K562 (cell line): Measurements from ENCODE around the gene ODF4. TPM values are rescaled to one million over a fixed set of nuclear protein-coding genes. Genes with fewer than 3 reads are reported as not detected.

Experiments used
- ADNP ChIP-seq: fragments of 200-800 bp; sonication (Bioruptor generic); IDR thresholded peaks from 2 replicates; pipeline ENCODE4 v1.6.1; 2016; ENCODE audit warnings: missing genetic modification characterization, missing compliant biosample characterization
- BRD9 ChIP-seq: fragments of 450-650 bp; IDR thresholded peaks from 2 replicates; pipeline ENCODE4 v1.6.1; 2018; ENCODE audit warnings: low read depth; ENCODE audit not compliant: partially characterized antibody
- CBFA2T3 ChIP-seq: fragments of 450-650 bp; IDR thresholded peaks from 2 replicates; pipeline ENCODE4 v1.6.1; 2017
- DMBX1 ChIP-seq: fragments of 250-450 bp; sonication (Bioruptor Pico); IDR thresholded peaks from 2 replicates; pipeline ENCODE4 v1.8.0; 2022; ENCODE audit warnings: inconsistent platforms, mild to moderate bottlenecking, moderate library complexity, borderline replicate concordance
- EP400 ChIP-seq: fragments of 450-650 bp; IDR thresholded peaks from 2 replicates; pipeline ENCODE4 v1.6.1; 2017; ENCODE audit warnings: antibody characterized with exemption, mild to moderate bottlenecking, moderate library complexity
- FOXP1 ChIP-seq: sonication (generic); formaldehyde crosslinking; IDR thresholded peaks from 2 replicates; pipeline ENCODE4 v1.8.0; 2022; ENCODE audit warnings: mild to moderate bottlenecking, missing genetic modification reagents
- GTF2E2 ChIP-seq: fragments of 200-800 bp; sonication (Bioruptor generic); IDR thresholded peaks from 2 replicates; pipeline ENCODE4 v1.6.1; 2016; ENCODE audit warnings: missing genetic modification characterization, missing compliant biosample characterization
- MAFK ChIP-seq: IDR thresholded peaks from 2 replicates; pipeline ENCODE4 v1.6.1; 2011; ENCODE audit warnings: low read length, improper control_type of control experiment
- NFIC ChIP-seq: fragments of 450-650 bp; IDR thresholded peaks from 2 replicates; pipeline ENCODE4 v1.6.1; 2017; ENCODE audit warnings: mild to moderate bottlenecking, inconsistent platforms
- POLR2A ChIP-seq: fragments of 450-650 bp; conservative IDR thresholded peaks from 2 replicates; pipeline ENCODE4 v1.6.1; 2016
- POLR2H ChIP-seq: IDR thresholded peaks from 2 replicates; pipeline ENCODE4 v1.6.1; 2016; ENCODE audit warnings: missing genetic modification characterization, low read depth, mild to moderate bottlenecking, control low read depth, missing compliant biosample characterization, moderate library complexity
- SREBF1 ChIP-seq: fragments of 150-350 bp; IDR thresholded peaks from 2 replicates; pipeline ENCODE4 v1.6.1; 2014; ENCODE audit warnings: antibody characterized with exemption, low read depth, low read length, borderline replicate concordance
- STAG1 ChIP-seq: sonication (generic); formaldehyde crosslinking; IDR thresholded peaks from 2 replicates; pipeline ENCODE4 v1.5.0; 2020; ENCODE audit warnings: missing genetic modification reagents, borderline replicate concordance
- TAF9B ChIP-seq: fragments of 450-650 bp; IDR thresholded peaks from 2 replicates; pipeline ENCODE4 v1.6.1; 2018; ENCODE audit warnings: mild to moderate bottlenecking; ENCODE audit not compliant: partially characterized antibody
- ZFPM2 ChIP-seq: fragments of 250-450 bp; sonication (Bioruptor Pico); IDR thresholded peaks from 2 replicates; pipeline ENCODE4 v1.5.1; 2022; ENCODE audit warnings: mild to moderate bottlenecking
- ZNF23 ChIP-seq: fragments of 250-450 bp; sonication (Bioruptor Pico); IDR thresholded peaks from 2 replicates; pipeline ENCODE4 v1.4.0; 2020; ENCODE audit warnings: mild to moderate bottlenecking
- ZNF699 ChIP-seq: fragments of 250-450 bp; sonication (Bioruptor Pico); IDR thresholded peaks from 2 replicates; pipeline ENCODE4 v1.8.0; 2021; ENCODE audit warnings: mild to moderate bottlenecking, moderate library complexity; ENCODE audit not compliant: insufficient replicate concordance
- polyA plus RNA-seq, 8 experiments: library from polyadenylated mRNA; depleted of rRNA in 4 of 8; stranded (reverse) in 5 of 8; unstranded in 3 of 8; fragments of >200 nt; fragmentation: Nextera tagmentation in 2 of 8; fragmentation: Illumina TruSeq in 1 of 8; extraction: Ambion mirVana in 2 of 8; extraction: Trizol in 1 of 8; gene quantifications; 2 replicates each; pipeline versions ENCODE4 v1.2.1 to v1.2.3, GENCODE V29; 2011 to 2014; ENCODE audit warnings: inconsistent platforms in 1 of 8, missing spikeins in 1 of 8
- total RNA-seq, 7 experiments: library from RNA; depleted of rRNA in 6 of 7; stranded (reverse); fragments of >200 nt in 6 of 7; fragmentation: Illumina TruSeq in 2 of 7; extraction: Trizol in 2 of 7; gene quantifications; 2 replicates each; pipeline versions ENCODE4 v1.2.1 to v1.2.3, GENCODE V29; 2011 to 2021; ENCODE audit warnings: low replicate concordance in 1 of 7
- TF ChIP-seq, protein P1 (sequence below): IDR thresholded peaks from 3 replicates; pipeline ENCODE4 v1.6.1; 2011; ENCODE audit warnings: borderline replicate concordance, mild to moderate bottlenecking; ENCODE audit not compliant: insufficient read length, insufficient read depth
- TF ChIP-seq, protein P2 (sequence below), 2 experiments: fragments of 450-650 bp in 1 of 2; sonication (generic) in 1 of 2; formaldehyde crosslinking; conservative IDR thresholded peaks; 2 replicates each; pipeline versions ENCODE4 v1.4.0 to v1.8.1; 2020 to 2022; ENCODE audit warnings: mild to moderate bottlenecking in 1 of 2, missing genetic modification reagents in 1 of 2
- TF ChIP-seq, protein P3 (sequence below): sonication (generic); formaldehyde crosslinking; IDR thresholded peaks from 2 replicates; pipeline ENCODE4 v1.9.0; 2022; ENCODE audit warnings: mild to moderate bottlenecking, missing genetic modification reagents
- TF ChIP-seq, protein P4 (sequence below): fragments of 450-650 bp; IDR thresholded peaks from 2 replicates; pipeline ENCODE4 v1.6.1; 2016; ENCODE audit warnings: borderline replicate concordance
- TF ChIP-seq, protein P5 (sequence below): sonication (generic); formaldehyde crosslinking; IDR thresholded peaks from 2 replicates; pipeline ENCODE4 v1.8.1; 2023; ENCODE audit warnings: missing genetic modification reagents, mild to moderate bottlenecking, borderline replicate concordance

ODF4 gene
- total and polyA plus RNA-seq, 9 of the 15 experiments (the other 6 are each of a cell fraction or from before 2014, with no cell fraction given): not detected

DNA sequence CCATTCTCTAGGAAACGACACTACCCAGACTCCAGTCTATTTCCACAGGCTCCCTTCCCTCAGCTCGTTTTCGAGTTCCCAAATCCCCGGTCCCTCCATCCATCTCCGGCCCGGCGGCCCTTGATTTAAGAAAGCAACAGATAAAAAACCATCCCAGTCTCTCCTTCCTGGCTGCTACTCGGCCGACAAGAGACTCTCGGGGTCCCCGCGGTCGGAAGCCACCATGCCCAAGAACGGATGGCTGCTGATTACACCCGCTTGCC lies 43.2 kb downstream of the ODF4 start (continued):
- TF ChIP-seq, protein P1, sequence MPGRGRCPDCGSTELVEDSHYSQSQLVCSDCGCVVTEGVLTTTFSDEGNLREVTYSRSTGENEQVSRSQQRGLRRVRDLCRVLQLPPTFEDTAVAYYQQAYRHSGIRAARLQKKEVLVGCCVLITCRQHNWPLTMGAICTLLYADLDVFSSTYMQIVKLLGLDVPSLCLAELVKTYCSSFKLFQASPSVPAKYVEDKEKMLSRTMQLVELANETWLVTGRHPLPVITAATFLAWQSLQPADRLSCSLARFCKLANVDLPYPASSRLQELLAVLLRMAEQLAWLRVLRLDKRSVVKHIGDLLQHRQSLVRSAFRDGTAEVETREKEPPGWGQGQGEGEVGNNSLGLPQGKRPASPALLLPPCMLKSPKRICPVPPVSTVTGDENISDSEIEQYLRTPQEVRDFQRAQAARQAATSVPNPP: no peak
- peak; percentile 95 for TF ChIP-seq TAF9B
- no peak for TF ChIP-seq ZNF23 (CRISPR knock-in tag)
- 0 out of 2 replicates have a peak, but pooled peaks have one; percentile 27 for TF ChIP-seq NFIC
- no peak; the same call in 1 of the 2 replicates for TF ChIP-seq POLR2H (tag)
- TF ChIP-seq ZFPM2 (CRISPR knock-in tag): no peak
- TF ChIP-seq, protein P2, sequence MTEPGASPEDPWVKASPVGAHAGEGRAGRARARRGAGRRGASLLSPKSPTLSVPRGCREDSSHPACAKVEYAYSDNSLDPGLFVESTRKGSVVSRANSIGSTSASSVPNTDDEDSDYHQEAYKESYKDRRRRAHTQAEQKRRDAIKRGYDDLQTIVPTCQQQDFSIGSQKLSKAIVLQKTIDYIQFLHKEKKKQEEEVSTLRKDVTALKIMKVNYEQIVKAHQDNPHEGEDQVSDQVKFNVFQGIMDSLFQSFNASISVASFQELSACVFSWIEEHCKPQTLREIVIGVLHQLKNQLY (CRISPR knock-in tag; conservative IDR thresholded peaks at IDR 0.05): no peak
- no peak for TF ChIP-seq SREBF1
- peak; percentile 97; the same call in 1 of the 2 replicates for TF ChIP-seq POLR2A
- TF ChIP-seq GTF2E2 (tag): no peak; the same call in 1 of the 2 replicates
- TF ChIP-seq, protein P3, sequence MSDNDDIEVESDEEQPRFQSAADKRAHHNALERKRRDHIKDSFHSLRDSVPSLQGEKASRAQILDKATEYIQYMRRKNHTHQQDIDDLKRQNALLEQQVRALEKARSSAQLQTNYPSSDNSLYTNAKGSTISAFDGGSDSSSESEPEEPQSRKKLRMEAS (CRISPR knock-in tag): 0 out of 2 replicates have a peak, but pooled peaks have one; percentile 30
- no peak for TF ChIP-seq CBFA2T3
- peak; percentile 82 for TF ChIP-seq BRD9
- TF ChIP-seq, protein P4, sequence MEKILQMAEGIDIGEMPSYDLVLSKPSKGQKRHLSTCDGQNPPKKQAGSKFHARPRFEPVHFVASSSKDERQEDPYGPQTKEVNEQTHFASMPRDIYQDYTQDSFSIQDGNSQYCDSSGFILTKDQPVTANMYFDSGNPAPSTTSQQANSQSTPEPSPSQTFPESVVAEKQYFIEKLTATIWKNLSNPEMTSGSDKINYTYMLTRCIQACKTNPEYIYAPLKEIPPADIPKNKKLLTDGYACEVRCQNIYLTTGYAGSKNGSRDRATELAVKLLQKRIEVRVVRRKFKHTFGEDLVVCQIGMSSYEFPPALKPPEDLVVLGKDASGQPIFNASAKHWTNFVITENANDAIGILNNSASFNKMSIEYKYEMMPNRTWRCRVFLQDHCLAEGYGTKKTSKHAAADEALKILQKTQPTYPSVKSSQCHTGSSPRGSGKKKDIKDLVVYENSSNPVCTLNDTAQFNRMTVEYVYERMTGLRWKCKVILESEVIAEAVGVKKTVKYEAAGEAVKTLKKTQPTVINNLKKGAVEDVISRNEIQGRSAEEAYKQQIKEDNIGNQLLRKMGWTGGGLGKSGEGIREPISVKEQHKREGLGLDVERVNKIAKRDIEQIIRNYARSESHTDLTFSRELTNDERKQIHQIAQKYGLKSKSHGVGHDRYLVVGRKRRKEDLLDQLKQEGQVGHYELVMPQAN: peak; percentile 89; the same call in 1 of the 2 replicates
- TF ChIP-seq DMBX1 (CRISPR knock-in tag): no peak
- no peak for TF ChIP-seq ADNP (tag)
- no peak for TF ChIP-seq ZNF699 (CRISPR knock-in tag)
- TF ChIP-seq EP400: peak; percentile 95
- TF ChIP-seq MAFK: no peak
- TF ChIP-seq, protein P5, sequence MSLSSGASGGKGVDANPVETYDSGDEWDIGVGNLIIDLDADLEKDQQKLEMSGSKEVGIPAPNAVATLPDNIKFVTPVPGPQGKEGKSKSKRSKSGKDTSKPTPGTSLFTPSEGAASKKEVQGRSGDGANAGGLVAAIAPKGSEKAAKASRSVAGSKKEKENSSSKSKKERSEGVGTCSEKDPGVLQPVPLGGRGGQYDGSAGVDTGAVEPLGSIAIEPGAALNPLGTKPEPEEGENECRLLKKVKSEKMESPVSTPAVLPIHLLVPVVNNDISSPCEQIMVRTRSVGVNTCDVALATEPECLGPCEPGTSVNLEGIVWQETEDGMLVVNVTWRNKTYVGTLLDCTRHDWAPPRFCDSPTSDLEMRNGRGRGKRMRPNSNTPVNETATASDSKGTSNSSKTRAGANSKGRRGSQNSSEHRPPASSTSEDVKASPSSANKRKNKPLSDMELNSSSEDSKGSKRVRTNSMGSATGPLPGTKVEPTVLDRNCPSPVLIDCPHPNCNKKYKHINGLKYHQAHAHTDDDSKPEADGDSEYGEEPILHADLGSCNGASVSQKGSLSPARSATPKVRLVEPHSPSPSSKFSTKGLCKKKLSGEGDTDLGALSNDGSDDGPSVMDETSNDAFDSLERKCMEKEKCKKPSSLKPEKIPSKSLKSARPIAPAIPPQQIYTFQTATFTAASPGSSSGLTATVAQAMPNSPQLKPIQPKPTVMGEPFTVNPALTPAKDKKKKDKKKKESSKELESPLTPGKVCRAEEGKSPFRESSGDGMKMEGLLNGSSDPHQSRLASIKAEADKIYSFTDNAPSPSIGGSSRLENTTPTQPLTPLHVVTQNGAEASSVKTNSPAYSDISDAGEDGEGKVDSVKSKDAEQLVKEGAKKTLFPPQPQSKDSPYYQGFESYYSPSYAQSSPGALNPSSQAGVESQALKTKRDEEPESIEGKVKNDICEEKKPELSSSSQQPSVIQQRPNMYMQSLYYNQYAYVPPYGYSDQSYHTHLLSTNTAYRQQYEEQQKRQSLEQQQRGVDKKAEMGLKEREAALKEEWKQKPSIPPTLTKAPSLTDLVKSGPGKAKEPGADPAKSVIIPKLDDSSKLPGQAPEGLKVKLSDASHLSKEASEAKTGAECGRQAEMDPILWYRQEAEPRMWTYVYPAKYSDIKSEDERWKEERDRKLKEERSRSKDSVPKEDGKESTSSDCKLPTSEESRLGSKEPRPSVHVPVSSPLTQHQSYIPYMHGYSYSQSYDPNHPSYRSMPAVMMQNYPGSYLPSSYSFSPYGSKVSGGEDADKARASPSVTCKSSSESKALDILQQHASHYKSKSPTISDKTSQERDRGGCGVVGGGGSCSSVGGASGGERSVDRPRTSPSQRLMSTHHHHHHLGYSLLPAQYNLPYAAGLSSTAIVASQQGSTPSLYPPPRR: no peak
- TF ChIP-seq FOXP1 (CRISPR knock-in tag): no peak
- TF ChIP-seq STAG1: no peak
